Neural cell (in vitro differentiated cells): ENCODE data around the gene MRPS18A. TPM values are rescaled to one million over a fixed set of nuclear protein-coding genes. Genes with fewer than 3 reads are reported as not detected.

Experiments used
- H2AFZ ChIP-seq: fragments of 200-600, 300-800 bp; sonication (generic), shearing (Covaris generic); 2 replicates; pipeline ENCODE4 v1.6.0; 2014; ENCODE audit warnings: low read depth, mild to moderate bottlenecking, antibody characterized with exemption, low read length, moderate library complexity
- H3F3A ChIP-seq: fragments of 200-600 bp; shearing (Covaris generic); 2 replicates; pipeline ENCODE4 v1.6.1; 2016; ENCODE audit warnings: mild to moderate bottlenecking, moderate library complexity, mixed read lengths, antibody characterized with exemption, low read length; ENCODE audit not compliant: insufficient read depth, poor library complexity, severe bottlenecking
- H3K27ac ChIP-seq: fragments of 200-600, 300-800 bp; sonication (generic), shearing (Covaris generic); 2 replicates; pipeline ENCODE4 v1.5.1; 2014; ENCODE audit warnings: mild to moderate bottlenecking, low read length, moderate library complexity
- H3K27me3 ChIP-seq: fragments of 300-800, 200-600 bp; sonication (generic), shearing (Covaris generic); 2 replicates; pipeline ENCODE4 v1.6.0; 2014; ENCODE audit warnings: mild to moderate bottlenecking, low read depth, low read length, moderate library complexity; ENCODE audit not compliant: insufficient read depth
- H3K36me3 ChIP-seq: fragments of 300-800, 200-600 bp; sonication (generic), shearing (Covaris generic); 2 replicates; pipeline ENCODE4 v1.5.1; 2014; ENCODE audit warnings: mild to moderate bottlenecking, antibody characterized with exemption, low read length, moderate library complexity; ENCODE audit not compliant: insufficient read depth
- H3K4me2 ChIP-seq: fragments of 300-800, 200-600 bp; sonication (generic), shearing (Covaris generic); 2 replicates; pipeline ENCODE4 v1.6.0; 2014; ENCODE audit warnings: mild to moderate bottlenecking, low read length
- H3K4me3 ChIP-seq: fragments of 300-800, 200-600 bp; sonication (generic), shearing (Covaris generic); 2 replicates; pipeline ENCODE4 v1.5.1; 2014; ENCODE audit warnings: mild to moderate bottlenecking, low read length, moderate library complexity
- H3K79me2 ChIP-seq: fragments of 200-600 bp; shearing (Covaris generic); replicated peaks from 2 replicates; pipeline ENCODE4 v1.6.0; 2014; ENCODE audit warnings: mild to moderate bottlenecking, low read length, moderate library complexity; ENCODE audit not compliant: insufficient read depth
- H3K9ac ChIP-seq: fragments of 300-800, 200-600 bp; sonication (generic), shearing (Covaris generic); 2 replicates; pipeline ENCODE4 v1.6.1; 2016; ENCODE audit warnings: mild to moderate bottlenecking, low read length, mixed read lengths
- H3K9me2 ChIP-seq: fragments of 200-600 bp; shearing (Covaris generic); 2 replicates; pipeline ENCODE4 v1.6.1; 2016; ENCODE audit warnings: mild to moderate bottlenecking, low read length, mixed read lengths; ENCODE audit not compliant: insufficient read depth
- H3K9me3 ChIP-seq: fragments of 200-600, 300-800 bp; sonication (generic), shearing (Covaris generic); 2 replicates; pipeline ENCODE4 v1.6.1; 2016; ENCODE audit warnings: mild to moderate bottlenecking, mixed run types, low read length, moderate library complexity, mixed read lengths
- H4K20me1 ChIP-seq: fragments of 200-600 bp; shearing (Covaris generic); 2 replicates; pipeline ENCODE4 v1.6.1; 2016; ENCODE audit warnings: mild to moderate bottlenecking, mixed run types; ENCODE audit not compliant: insufficient read depth
- CTCF ChIP-seq: fragments of 450-650 bp; IDR thresholded peaks from 2 replicates; pipeline ENCODE4 v1.5.1; 2014; ENCODE audit warnings: antibody characterized with exemption, mild to moderate bottlenecking, moderate library complexity; ENCODE audit not compliant: poor library complexity, severe bottlenecking
- EP300 ChIP-seq: fragments of 450-650 bp; conservative IDR thresholded peaks from 2 replicates; pipeline ENCODE4 v1.6.1; 2014; ENCODE audit warnings: antibody characterized with exemption, mild to moderate bottlenecking, moderate library complexity; ENCODE audit not compliant: poor library complexity, severe bottlenecking
- EZH2 ChIP-seq: fragments of 200-600, 300-800 bp; shearing (Covaris generic), sonication (generic); IDR thresholded peaks from 2 replicates; pipeline ENCODE4 v1.6.1; 2014; ENCODE audit warnings: antibody characterized with exemption, low read length, borderline replicate concordance, mild to moderate bottlenecking; ENCODE audit not compliant: insufficient read depth, poor library complexity, severe bottlenecking
- MXI1 ChIP-seq: fragments of 450-650 bp; conservative IDR thresholded peaks from 2 replicates; pipeline ENCODE4 v1.6.1; 2014; ENCODE audit warnings: antibody characterized with exemption, mild to moderate bottlenecking; ENCODE audit not compliant: poor library complexity, severe bottlenecking
- POLR2AphosphoS5 ChIP-seq: IDR thresholded peaks from 2 replicates; pipeline ENCODE4 v1.6.1; 2012
- RAD21 ChIP-seq: fragments of 450-650 bp; conservative IDR thresholded peaks from 2 replicates; pipeline ENCODE4 v1.6.1; 2014; ENCODE audit warnings: antibody characterized with exemption, mild to moderate bottlenecking, moderate library complexity
- REST ChIP-seq: IDR thresholded peaks from 2 replicates; pipeline ENCODE4 v1.6.1; 2012; ENCODE audit warnings: borderline replicate concordance
- SMC3 ChIP-seq: fragments of 450-650 bp; conservative IDR thresholded peaks from 2 replicates; pipeline ENCODE4 v1.6.1; 2014; ENCODE audit warnings: antibody characterized with exemption, mild to moderate bottlenecking, moderate library complexity; ENCODE audit not compliant: poor library complexity
- TAF1 ChIP-seq: IDR thresholded peaks from 2 replicates; pipeline ENCODE4 v1.6.1; 2012; ENCODE audit warnings: low read depth
- polyA plus RNA-seq: library from polyadenylated mRNA; depleted of rRNA; stranded (reverse); fragments of >200 nt; gene quantifications from 2 replicates; pipeline ENCODE4 v1.2.3, GENCODE V29; 2014

MRPS18A gene
- polyA plus RNA-seq, 1 donor from 2014 or later: 39.6 TPM

GRCh38 chr6:43706788-43707187, 19.2 kb upstream of the MRPS18A start:
- no peaks in the 10 kb centered on the region for H4K20me1 ChIP-seq
- no peak overlapping the region for H3K9ac ChIP-seq
- H3K9me3 ChIP-seq: no peaks in the 10 kb centered on the region
- no peak overlapping the region for H2AFZ ChIP-seq
- no peak overlapping the region for H3K4me2 ChIP-seq
- no peak overlapping the region for H3K27ac ChIP-seq
- H3F3A ChIP-seq: no peaks in the 10 kb centered on the region
- no peak for TF ChIP-seq TAF1
- TF ChIP-seq EZH2: no peak
- no peak for TF ChIP-seq EP300
- TF ChIP-seq REST: no peak
- no peak for TF ChIP-seq RAD21
- no peak for TF ChIP-seq MXI1
- TF ChIP-seq SMC3: no peak
- no peak for TF ChIP-seq CTCF
- TF ChIP-seq POLR2AphosphoS5: no peak
- no peak overlapping the region for H3K4me3 ChIP-seq
- no peaks in the 10 kb centered on the region for H3K27me3 ChIP-seq
- H3K79me2 ChIP-seq: no peaks in the 10 kb centered on the region
- no peaks in the 10 kb centered on the region for H3K9me2 ChIP-seq
- no peaks in the 10 kb centered on the region for H3K36me3 ChIP-seq

- Histone ChIP-seq H3F3A (no peaks in the 10 kb centered on the region), H3K4me3 (no peak overlapping the region), H3K9ac (no peak overlapping the region), H3K36me3 (no peaks in the 10 kb centered on the region), H3K4me2 (no peak overlapping the region), H3K9me2 (no peaks in the 10 kb centered on the region), H3K79me2 (no peaks in the 10 kb centered on the region), H3K9me3 (no peaks in the 10 kb centered on the region), H4K20me1 (no peaks in the 10 kb centered on the region), H3K27me3 (no peaks in the 10 kb centered on the region), H2AFZ (no peak overlapping the region), H3K27ac (no peak overlapping the region)
- TF ChIP-seq POLR2AphosphoS5 (no peak), TAF1 (no peak), MXI1 (no peak), RAD21 (no peak), EP300 (no peak), REST (no peak), EZH2 (no peak), CTCF (no peak), SMC3 (no peak)
Measured at GRCh38 chr6:43705996-43706395, 18.4 kb upstream of the MRPS18A start.
